ENCODE results near the gene FGA. TPM values are rescaled to one million over a fixed set of nuclear protein-coding genes. Genes with fewer than 3 reads are reported as not detected.

FGA gene
- total and polyA plus RNA-seq, 7 experiments from 2014 or later: not detected

DNA sequence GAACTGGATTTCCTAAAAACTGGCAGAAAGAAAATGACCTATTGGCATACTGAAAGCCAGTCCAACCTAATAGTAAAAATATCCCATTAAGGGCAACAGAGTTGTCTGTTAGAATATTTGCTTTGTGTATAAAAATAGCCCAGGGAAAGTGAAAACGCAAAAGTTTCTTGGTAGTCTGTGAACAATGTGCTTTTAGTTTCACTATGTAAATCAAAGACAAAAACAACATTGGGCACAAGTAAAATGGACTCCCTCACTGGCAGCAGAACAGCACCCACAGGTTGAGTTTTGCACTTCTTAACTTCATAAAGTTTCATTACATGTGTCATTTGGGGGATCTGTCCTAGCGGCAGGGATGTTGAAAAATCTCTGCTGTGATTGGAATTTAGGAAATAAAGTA lies 26.2 kb upstream of the FGA start:
- Histone ChIP-seq H3K27me3 (ENCODE audit: control insufficient read depth in 2 of 2, insufficient read depth in 2 of 2, low read length in 2 of 2) (no peaks in the 10 kb centered on the region), H3K27ac (ENCODE audit: low read depth, low read length) (no peak overlapping the region), H3K9me3 (ENCODE audit: control insufficient read depth in 2 of 3, low read length in 3 of 3) (no peaks in the 10 kb centered on the region), H3K4me3 (ENCODE audit: low read length) (no peak overlapping the region), H3K4me1 (ENCODE audit: control insufficient read depth in 2 of 2, insufficient read depth in 2 of 2, low read length in 2 of 2) (no peaks in the 10 kb centered on the region), H3K36me3 (ENCODE audit: control insufficient read depth in 2 of 3, insufficient read depth in 3 of 3, low read length in 3 of 3) (no peaks in the 10 kb centered on the region)
- Mint-ChIP-seq H3K36me3 (peaks cover 0 to 7% (median 0%) of the 10 kb centered on the region in 5 donors), H3K27me3 (peaks cover 2 to 33% (median 10%) of the 10 kb centered on the region in 5 donors), H3K4me3 (peak overlapping the region in 4 of 10 donors; percentile 6 to 43 (median 16)), H3K9me3 (peaks cover 0 to 5% (median 0%) of the 10 kb centered on the region in 11 donors), H3K4me1 (peaks cover 0 to 18% (median 5%) of the 10 kb centered on the region in 7 donors), H3K27ac (peak overlapping the region in 1 of 9 donors; percentile 84)
- intact Hi-C loops (cut with micrococcal nuclease): no loop called here
- ATAC-seq: no peak
- POLR2A ChIA-PET: no interaction called here
- DNase-seq: no peak
- CTCF ChIA-PET: interaction anchor here (1.2 kb wide), 1 partner anchor 57 kb away, joined by 3 read pairs; no protein-coding TSS in a partner anchor

DNA sequence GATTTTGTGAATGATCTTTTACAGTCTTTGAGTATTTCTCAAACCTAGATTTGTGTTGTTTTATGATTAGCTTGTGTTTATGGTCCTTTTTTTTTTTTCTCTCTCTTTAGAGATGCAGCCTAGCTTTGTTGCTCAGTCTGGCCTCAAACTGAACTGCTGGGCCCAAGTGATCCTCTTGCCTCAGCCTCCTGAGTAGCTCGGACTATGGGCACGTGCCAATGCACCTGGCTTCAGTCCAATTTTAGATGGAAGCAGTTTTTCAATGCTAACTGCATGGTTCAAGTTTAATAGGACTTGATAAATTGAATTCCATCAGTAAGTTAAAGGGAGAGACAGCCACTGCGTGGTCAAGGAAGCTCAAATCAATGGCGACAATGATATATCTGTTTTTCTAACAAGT lies 25.7 kb upstream of the FGA start:
- H3K27me3 ChIP-seq (ENCODE audit: control insufficient read depth in 2 of 2, insufficient read depth in 2 of 2, low read length in 2 of 2): no peaks in the 10 kb centered on the region
- H3K4me1 ChIP-seq (ENCODE audit: control insufficient read depth in 2 of 2, insufficient read depth in 2 of 2, low read length in 2 of 2): no peaks in the 10 kb centered on the region
- H3K36me3 ChIP-seq (ENCODE audit: control insufficient read depth in 2 of 3, insufficient read depth in 3 of 3, low read length in 3 of 3): no peaks in the 10 kb centered on the region
- Mint-ChIP-seq H3K4me3 (peak overlapping the region in 2 of 10 donors; percentile 6 to 35), H3K9me3 (peaks cover 0 to 5% (median 0%) of the 10 kb centered on the region in 11 donors), H3K36me3 (peaks cover 0 to 7% (median 0%) of the 10 kb centered on the region in 5 donors), H3K27me3 (peaks cover 5 to 33% (median 12%) of the 10 kb centered on the region in 5 donors), H3K4me1 (peaks cover 0 to 18% (median 4%) of the 10 kb centered on the region in 7 donors), H3K27ac (peak overlapping the region in 1 of 9 donors; percentile 84)
- DNase-seq (no peak), ATAC-seq (no peak)
- ChIA-PET CTCF (interaction anchor here (1.2 kb wide), 1 partner anchor 57 kb away, joined by 3 read pairs; no protein-coding TSS in a partner anchor), POLR2A (no interaction called here)
- H3K9me3 ChIP-seq (ENCODE audit: control insufficient read depth in 2 of 3, low read length in 3 of 3): no peaks in the 10 kb centered on the region
- H3K4me3 ChIP-seq (ENCODE audit: low read length): no peak overlapping the region
- no peak overlapping the region for H3K27ac ChIP-seq (ENCODE audit: low read depth, low read length)
- intact Hi-C loops (cut with micrococcal nuclease): no loop called here

DNA sequence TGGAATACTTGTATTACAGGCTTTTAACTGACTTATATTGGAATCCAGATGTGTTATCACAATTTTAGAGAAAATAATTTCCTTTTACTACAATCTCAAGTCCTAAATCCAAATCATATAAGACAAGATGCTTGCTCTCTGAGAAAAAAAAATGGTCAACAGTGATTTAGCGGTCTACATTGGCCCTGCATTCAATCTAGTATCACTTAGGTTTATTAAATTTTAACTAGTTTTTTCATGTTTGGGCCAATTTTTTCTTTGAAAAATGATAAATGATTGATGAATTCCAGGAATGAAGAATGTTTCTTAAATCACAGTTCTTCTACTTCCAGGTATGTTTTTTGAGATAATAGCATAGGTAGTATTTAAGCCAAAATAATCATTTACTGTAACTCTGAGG lies 24.7 kb upstream of the FGA start:
- peaks cover 0 to 7% (median 0%) of the 10 kb centered on the region in 5 donors for H3K36me3 Mint-ChIP-seq
- H3K27ac ChIP-seq (ENCODE audit: low read depth, low read length): no peak overlapping the region
- no peak overlapping the region for H3K4me3 ChIP-seq (ENCODE audit: low read length)
- H3K27me3 Mint-ChIP-seq: peaks cover 5 to 38% (median 15%) of the 10 kb centered on the region in 5 donors
- H3K4me1 ChIP-seq (ENCODE audit: control insufficient read depth in 2 of 2, insufficient read depth in 2 of 2, low read length in 2 of 2): no peaks in the 10 kb centered on the region
- DNase-seq: no peak
- POLR2A ChIA-PET: no interaction called here
- peaks cover 0 to 5% (median 0%) of the 10 kb centered on the region in 11 donors for H3K9me3 Mint-ChIP-seq
- H3K4me3 Mint-ChIP-seq: no peak overlapping the region
- H3K9me3 ChIP-seq (ENCODE audit: control insufficient read depth in 2 of 3, low read length in 3 of 3): no peaks in the 10 kb centered on the region
- intact Hi-C loops (cut with micrococcal nuclease): no loop called here
- H3K27ac Mint-ChIP-seq: no peak overlapping the region
- H3K36me3 ChIP-seq (ENCODE audit: control insufficient read depth in 2 of 3, insufficient read depth in 3 of 3, low read length in 3 of 3): no peaks in the 10 kb centered on the region
- peaks cover 0 to 18% (median 4%) of the 10 kb centered on the region in 7 donors for H3K4me1 Mint-ChIP-seq
- no peak for ATAC-seq
- CTCF ChIA-PET: no interaction called here
- H3K27me3 ChIP-seq (ENCODE audit: control insufficient read depth in 2 of 2, insufficient read depth in 2 of 2, low read length in 2 of 2): no peaks in the 10 kb centered on the region

DNA sequence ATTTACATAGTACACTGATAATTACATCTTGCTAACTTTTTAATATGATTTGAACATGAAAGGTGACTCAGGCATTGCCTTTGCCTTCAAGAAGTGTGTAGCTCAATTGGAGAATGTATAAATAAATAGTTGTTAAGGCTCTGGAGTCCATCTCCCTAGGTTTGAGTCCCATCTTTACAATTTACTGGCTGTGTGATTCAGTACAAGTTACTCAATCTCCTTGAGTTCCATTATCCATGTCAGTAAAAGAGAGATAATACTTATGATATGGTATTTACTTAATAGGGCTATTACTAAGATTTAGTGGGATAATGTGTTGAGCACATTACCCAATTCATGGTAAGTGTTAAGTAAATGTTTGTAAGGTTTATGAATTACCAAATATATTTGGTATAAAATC lies 23.8 kb upstream of the FGA start:
- no peak overlapping the region for H3K27ac Mint-ChIP-seq
- peaks cover 0 to 18% (median 4%) of the 10 kb centered on the region in 7 donors for H3K4me1 Mint-ChIP-seq
- Histone ChIP-seq H3K9me3 (ENCODE audit: control insufficient read depth in 2 of 3, low read length in 3 of 3) (no peaks in the 10 kb centered on the region), H3K36me3 (ENCODE audit: control insufficient read depth in 2 of 3, insufficient read depth in 3 of 3, low read length in 3 of 3) (no peaks in the 10 kb centered on the region), H3K27ac (ENCODE audit: low read depth, low read length) (no peak overlapping the region), H3K27me3 (ENCODE audit: control insufficient read depth in 2 of 2, insufficient read depth in 2 of 2, low read length in 2 of 2) (no peaks in the 10 kb centered on the region), H3K4me1 (ENCODE audit: control insufficient read depth in 2 of 2, insufficient read depth in 2 of 2, low read length in 2 of 2) (no peaks in the 10 kb centered on the region), H3K4me3 (ENCODE audit: low read length) (no peak overlapping the region)
- no peak for DNase-seq
- POLR2A ChIA-PET: no interaction called here
- intact Hi-C loops (cut with micrococcal nuclease): no loop called here
- no peak for ATAC-seq
- CTCF ChIA-PET: interaction anchor here (0.6 to 1.1 kb wide), 3 partner anchors 16 to 62 kb away, joined by 3 to 4 read pairs (median 3); no protein-coding TSS in a partner anchor
- peaks cover 0 to 5% (median 0%) of the 10 kb centered on the region in 11 donors for H3K9me3 Mint-ChIP-seq
- peaks cover 0 to 7% (median 0%) of the 10 kb centered on the region in 5 donors for H3K36me3 Mint-ChIP-seq
- H3K4me3 Mint-ChIP-seq: no peak overlapping the region
- peaks cover 6 to 38% (median 15%) of the 10 kb centered on the region in 5 donors for H3K27me3 Mint-ChIP-seq

DNA sequence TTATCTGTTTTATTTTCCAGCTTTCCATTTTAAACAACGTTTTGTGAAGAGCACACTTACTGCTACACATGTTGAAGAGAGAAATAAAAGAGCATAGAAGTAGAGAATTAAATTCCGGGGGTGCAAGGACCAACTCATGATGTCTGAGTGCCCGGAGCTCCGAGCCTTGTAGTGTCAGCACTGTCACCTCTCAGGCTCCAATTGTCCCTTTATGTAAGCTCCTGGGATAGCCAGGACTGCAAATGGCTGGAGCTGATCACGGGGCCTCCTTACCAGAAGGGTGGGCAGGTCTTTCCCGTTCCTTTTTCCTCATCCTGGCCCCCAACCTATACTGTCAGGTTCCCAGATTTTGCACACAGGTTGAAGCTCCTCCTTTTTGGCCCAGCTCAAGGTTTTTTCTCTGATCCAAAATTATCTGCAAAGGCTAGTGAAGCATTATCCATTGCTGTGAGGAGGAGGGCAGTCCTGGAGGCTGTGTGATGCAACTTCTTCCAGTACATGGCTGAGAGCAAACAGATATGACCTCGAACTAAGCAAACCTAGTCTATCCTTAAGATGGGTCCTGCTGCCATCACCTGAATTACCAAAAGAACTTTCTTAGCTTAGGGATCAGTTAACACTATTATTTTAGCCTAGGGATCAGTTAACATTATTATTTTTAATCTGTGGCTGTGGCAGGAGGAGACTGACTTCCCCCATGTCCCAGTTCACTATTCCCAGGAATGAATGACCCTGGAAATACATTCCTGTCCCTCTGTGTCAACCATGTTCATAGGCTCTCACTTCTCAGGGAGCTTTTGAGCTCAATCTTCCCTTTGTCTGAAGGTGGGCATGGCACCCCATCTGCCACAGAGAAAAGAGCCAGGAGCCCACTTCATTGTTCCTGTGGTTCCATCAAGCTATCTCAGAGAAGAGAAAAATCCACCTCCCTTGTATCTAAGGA lies 22.2 kb upstream of the FGA start, which contains the start of gene FGG:
Gene FGG, minus strand, starts transcription at position 185 of the 943 bp plus-strand sequence. Its CDS starts 47 bp downstream, at position 138.
- H3K4me1 ChIP-seq (ENCODE audit: control insufficient read depth in 2 of 2, insufficient read depth in 2 of 2, low read length in 2 of 2): no peaks in the 10 kb centered on the region
- ATAC-seq: no peak
- H3K36me3 Mint-ChIP-seq: peaks cover 0 to 7% (median 0%) of the 10 kb centered on the region in 5 donors
- no peak within 1 kb of the TSS for H3K27ac ChIP-seq (ENCODE audit: low read depth, low read length)
- no peaks in the 10 kb centered on the region for H3K9me3 ChIP-seq (ENCODE audit: control insufficient read depth in 2 of 3, low read length in 3 of 3)
- H3K4me3 ChIP-seq (ENCODE audit: low read length): no peak within 1 kb of the TSS
- DNase-seq: no peak
- H3K4me3 Mint-ChIP-seq: no peak within 1 kb of the TSS
- POLR2A ChIA-PET: no interaction called here
- no peaks in the 10 kb centered on the region for H3K27me3 ChIP-seq (ENCODE audit: control insufficient read depth in 2 of 2, insufficient read depth in 2 of 2, low read length in 2 of 2)
- CTCF ChIA-PET: interaction anchor here (1.1 kb wide), 1 partner anchor 10 kb away, joined by 4 read pairs; no protein-coding TSS in a partner anchor
- peaks cover 0 to 5% (median 0%) of the 10 kb centered on the region in 11 donors for H3K9me3 Mint-ChIP-seq
- no peak within 1 kb of the TSS for H3K27ac Mint-ChIP-seq
- intact Hi-C loops (cut with micrococcal nuclease): no loop called here
- H3K27me3 Mint-ChIP-seq: peaks cover 15 to 47% (median 20%) of the 10 kb centered on the region in 5 donors
- H3K4me1 Mint-ChIP-seq: peaks cover 0 to 11% (median 4%) of the 10 kb centered on the region in 7 donors
- no peaks in the 10 kb centered on the region for H3K36me3 ChIP-seq (ENCODE audit: control insufficient read depth in 2 of 3, insufficient read depth in 3 of 3, low read length in 3 of 3)

DNA sequence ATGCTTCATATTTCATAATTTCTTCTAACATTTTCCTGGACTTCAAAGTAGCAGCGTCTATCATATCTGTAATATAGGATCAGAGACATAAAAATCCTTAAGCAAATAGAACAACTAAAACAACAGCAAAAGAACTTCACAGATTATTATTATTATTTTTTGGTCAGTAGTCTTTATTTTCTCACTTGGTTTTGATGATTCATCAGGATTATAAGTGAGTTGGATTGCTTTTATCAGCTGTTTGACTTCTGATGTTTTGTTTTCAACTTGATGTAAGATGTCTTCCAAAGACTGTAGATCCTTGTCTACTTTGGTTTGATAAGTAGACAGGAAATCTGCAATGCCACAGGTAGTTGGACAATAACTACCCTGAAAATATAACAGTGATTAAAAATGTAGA lies 21.3 kb upstream of the FGA start:
- H3K4me1 ChIP-seq (ENCODE audit: control insufficient read depth in 2 of 2, insufficient read depth in 2 of 2, low read length in 2 of 2): no peaks in the 10 kb centered on the region
- H3K9me3 ChIP-seq (ENCODE audit: control insufficient read depth in 2 of 3, low read length in 3 of 3): no peaks in the 10 kb centered on the region
- CTCF ChIA-PET: no interaction called here
- intact Hi-C loops (cut with micrococcal nuclease): no loop called here
- ATAC-seq: no peak
- peaks cover 18 to 52% (median 22%) of the 10 kb centered on the region in 5 donors for H3K27me3 Mint-ChIP-seq
- DNase-seq: no peak
- H3K9me3 Mint-ChIP-seq: peaks cover 0 to 2% (median 0%) of the 10 kb centered on the region in 11 donors
- no peak overlapping the region for H3K4me3 ChIP-seq (ENCODE audit: low read length)
- H3K27me3 ChIP-seq (ENCODE audit: control insufficient read depth in 2 of 2, insufficient read depth in 2 of 2, low read length in 2 of 2): no peaks in the 10 kb centered on the region
- no peak overlapping the region for H3K27ac ChIP-seq (ENCODE audit: low read depth, low read length)
- H3K4me3 Mint-ChIP-seq: no peak overlapping the region
- no peaks in the 10 kb centered on the region for H3K36me3 ChIP-seq (ENCODE audit: control insufficient read depth in 2 of 3, insufficient read depth in 3 of 3, low read length in 3 of 3)
- H3K27ac Mint-ChIP-seq: no peak overlapping the region
- peaks cover 0 to 4% (median 0%) of the 10 kb centered on the region in 5 donors for H3K36me3 Mint-ChIP-seq
- H3K4me1 Mint-ChIP-seq: peaks cover 0 to 7% (median 3%) of the 10 kb centered on the region in 7 donors
- POLR2A ChIA-PET: no interaction called here

Data from naive thymus-derived CD4-positive, alpha-beta T cell (primary cell).